Right atrium auricular region (tissue), 2 donors: ENCODE results near the gene ATXN7L2. TPM values are rescaled to one million over a fixed set of nuclear protein-coding genes. Genes with fewer than 3 reads are reported as not detected.

Source experiments
- DNase-seq: peaks from one replicate; pipeline ENCODE4 v3.0.0-alpha.2; 2019; ENCODE audit warnings: low spot score
- H3K27ac ChIP-seq, 2 donors: fragments of 200-600 bp; sonication (generic); 1 replicate in 1 of 2; 2 replicates in 1 of 2; pipeline ENCODE4 v1.5.1; 2016 to 2019
- H3K27me3 ChIP-seq, 2 donors: fragments of 200-600 bp; sonication (generic); one replicate each; pipeline versions ENCODE4 v1.5.1 to v1.6.0; 2017 to 2019
- H3K36me3 ChIP-seq: fragments of 200-600 bp; sonication (generic); one replicate; pipeline ENCODE4 v1.5.1; 2016
- H3K4me1 ChIP-seq, 2 donors: fragments of 200-600 bp; sonication (generic); one replicate each; pipeline versions ENCODE4 v1.5.1 to v1.6.0; 2017 to 2019
- H3K4me3 ChIP-seq, 2 donors: fragments of 200-600 bp; sonication (generic); 1 replicate in 1 of 2; 2 replicates in 1 of 2; pipeline ENCODE4 v1.5.1; 2017 to 2019; ENCODE audit warnings: mild to moderate bottlenecking in 1 of 2, moderate library complexity in 1 of 2
- H3K9me3 ChIP-seq, 2 donors: fragments of 200-600 bp; sonication (generic); one replicate each; pipeline ENCODE4 v1.5.1; 2019
- total RNA-seq, 2 donors: library from RNA; depleted of rRNA; stranded (reverse); fragments of >200 nt; gene quantifications; one replicate each; pipeline ENCODE4 v1.1.0, GENCODE V29; 2016
- TF ChIP-seq, protein P1 (sequence below), 2 donors: fragments of 200-600 bp; sonication (generic); IDR thresholded peaks; one replicate each; pipeline ENCODE4 v1.5.1; 2019; ENCODE audit warnings: antibody characterized with exemption in 2 of 2

The ATXN7L2 gene
- total RNA-seq, 2 donors from 2014 or later: 2.4 to 3.5 TPM

DNA sequence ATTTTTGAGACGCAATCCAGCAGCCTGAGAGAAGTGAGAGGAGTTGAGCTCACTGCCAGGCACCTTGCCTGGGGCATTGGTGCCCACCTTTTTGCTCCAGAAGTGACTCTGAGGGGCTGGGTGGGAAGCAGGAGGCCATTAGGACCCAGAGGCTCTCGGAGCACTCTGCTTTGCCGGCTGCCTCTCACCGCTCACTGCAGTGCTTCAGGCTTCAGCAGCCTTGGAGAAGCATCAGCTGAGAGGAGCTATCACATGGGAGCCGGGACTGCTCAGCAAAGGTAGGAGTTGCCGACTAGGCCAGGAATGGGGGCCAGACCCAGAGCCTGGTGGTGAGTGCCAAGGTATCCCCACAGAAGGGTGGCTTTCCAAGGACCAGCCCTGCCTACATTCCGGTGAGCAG is 56.0 kb downstream of the ATXN7L2 start, which contains the start of gene GPR61:
GPR61 (plus strand) TSS at position 197 of the 400 bp plus-strand sequence. CDS start 3,151 bp downstream, outside the sequence.
- Histone ChIP-seq H3K4me1 (peaks cover 0 to 33% of the 10 kb centered on the region in 2 donors), H3K27me3 (no peaks in the 10 kb centered on the region), H3K27ac (no peak within 1 kb of the TSS), H3K9me3 (no peaks in the 10 kb centered on the region), H3K4me3 (no peak within 1 kb of the TSS), H3K36me3 (no peaks in the 10 kb centered on the region)
- no peak for DNase-seq
- TF ChIP-seq, protein P1, sequence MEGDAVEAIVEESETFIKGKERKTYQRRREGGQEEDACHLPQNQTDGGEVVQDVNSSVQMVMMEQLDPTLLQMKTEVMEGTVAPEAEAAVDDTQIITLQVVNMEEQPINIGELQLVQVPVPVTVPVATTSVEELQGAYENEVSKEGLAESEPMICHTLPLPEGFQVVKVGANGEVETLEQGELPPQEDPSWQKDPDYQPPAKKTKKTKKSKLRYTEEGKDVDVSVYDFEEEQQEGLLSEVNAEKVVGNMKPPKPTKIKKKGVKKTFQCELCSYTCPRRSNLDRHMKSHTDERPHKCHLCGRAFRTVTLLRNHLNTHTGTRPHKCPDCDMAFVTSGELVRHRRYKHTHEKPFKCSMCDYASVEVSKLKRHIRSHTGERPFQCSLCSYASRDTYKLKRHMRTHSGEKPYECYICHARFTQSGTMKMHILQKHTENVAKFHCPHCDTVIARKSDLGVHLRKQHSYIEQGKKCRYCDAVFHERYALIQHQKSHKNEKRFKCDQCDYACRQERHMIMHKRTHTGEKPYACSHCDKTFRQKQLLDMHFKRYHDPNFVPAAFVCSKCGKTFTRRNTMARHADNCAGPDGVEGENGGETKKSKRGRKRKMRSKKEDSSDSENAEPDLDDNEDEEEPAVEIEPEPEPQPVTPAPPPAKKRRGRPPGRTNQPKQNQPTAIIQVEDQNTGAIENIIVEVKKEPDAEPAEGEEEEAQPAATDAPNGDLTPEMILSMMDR (IDR thresholded peaks at IDR 0.05): no peak

DNA sequence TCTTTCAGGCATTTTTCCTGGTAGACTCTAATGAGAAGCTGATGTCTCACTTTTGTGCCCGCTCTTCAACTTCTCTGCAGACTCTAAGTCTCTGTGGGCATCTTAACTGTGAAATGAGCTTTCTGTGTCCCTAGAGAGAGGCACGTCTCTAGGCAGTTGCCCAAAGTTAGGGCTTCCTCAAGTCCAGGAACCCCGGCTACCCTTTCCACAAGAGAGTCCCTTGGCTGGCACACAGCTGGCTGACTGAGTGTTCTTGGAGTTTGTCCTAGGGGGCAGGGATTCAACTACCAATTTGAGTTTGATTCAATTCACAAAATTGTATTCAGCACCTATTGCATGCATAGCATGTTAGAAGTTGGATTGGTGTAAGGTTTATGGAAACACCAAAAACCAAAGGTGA is 57.4 kb downstream of the ATXN7L2 start:
- Histone ChIP-seq H3K9me3 (no peaks in the 10 kb centered on the region), H3K4me3 (no peak overlapping the region), H3K36me3 (no peaks in the 10 kb centered on the region), H3K27ac (no peak overlapping the region), H3K4me1 (peaks cover 0 to 20% of the 10 kb centered on the region in 2 donors), H3K27me3 (no peaks in the 10 kb centered on the region)
- DNase-seq: no peak
- TF ChIP-seq, protein P1 (IDR thresholded peaks at IDR 0.05): no peak

Other genes starting within 250 kb of the ATXN7L2 start
- 10 to 100 TPM; 20.2 to 23.7 TPM for gene CELSR2, start 234.4 kb upstream of the ATXN7L2 start, total RNA-seq
- gene PSRC1, start 200.8 kb upstream of the ATXN7L2 start, total RNA-seq: 1 to 10 TPM; 2.2 to 2.4 TPM
- gene MYBPHL, start 176.9 kb upstream of the ATXN7L2 start, total RNA-seq: 100 to 1,000 TPM in 1 of 2 donors, 10 to 100 TPM in 1; 62.2 to 381 TPM
- gene SORT1, start 86.0 kb upstream of the ATXN7L2 start, total RNA-seq: 100 to 1,000 TPM; 114 to 120 TPM
- 10 to 100 TPM; 19.8 to 27.6 TPM for gene PSMA5, start 57.5 kb upstream of the ATXN7L2 start, total RNA-seq
- gene SYPL2, start 17.4 kb upstream of the ATXN7L2 start, total RNA-seq: 1 to 10 TPM; 4.7 to 9.6 TPM
- 1 to 10 TPM; 2.6 to 6.9 TPM for gene CYB561D1, start 10.2 kb downstream of the ATXN7L2 start, total RNA-seq
- 10 to 100 TPM; 11.0 to 15.1 TPM for gene AMIGO1, start 25.8 kb downstream of the ATXN7L2 start, total RNA-seq
- gene GPR61, start 56.0 kb downstream of the ATXN7L2 start, total RNA-seq: under 1 TPM; 0.11 to 0.16 TPM
- 1 to 10 TPM; 2.6 to 2.8 TPM for gene GNAI3, start 64.7 kb downstream of the ATXN7L2 start, total RNA-seq
- gene GNAT2, start 135.7 kb downstream of the ATXN7L2 start, total RNA-seq: under 1 TPM in 1 of 2 donors, not detected in 1; 0.59 TPM
- 10 to 100 TPM; 16.1 to 17.9 TPM for gene AMPD2, start 135.9 kb downstream of the ATXN7L2 start, total RNA-seq
- 10 to 100 TPM; 24.6 to 52.6 TPM for gene GSTM4, start 172.2 kb downstream of the ATXN7L2 start, total RNA-seq
- gene GSTM2, start 184.2 kb downstream of the ATXN7L2 start, total RNA-seq: 10 to 100 TPM; 31.7 to 53.8 TPM
- 10 to 100 TPM in 1 of 2 donors, not detected in 1; 21.6 TPM for gene GSTM1, start 203.9 kb downstream of the ATXN7L2 start, total RNA-seq
- gene GSTM5, start 228.3 kb downstream of the ATXN7L2 start, total RNA-seq: 1 to 10 TPM; 2.8 to 3.6 TPM